Right renal pelvis (tissue), 4 donors: ENCODE measurements around the gene CPED1. TPM values are rescaled to one million over a fixed set of nuclear protein-coding genes. Genes with fewer than 3 reads are reported as not detected.
"Not testable (repeated sequence)": the region's sequence is repeated elsewhere in the genome, so short reads cannot be mapped to it uniquely, and the experiment has no call there.

Experiments used
- DNase-seq, 4 donors: peaks; one replicate each; pipeline ENCODE4 v3.0.0-alpha.2; 2013; ENCODE audit warnings: low read depth in 4 of 4, low spot score in 3 of 4, missing footprints in 1 of 4
- polyA plus RNA-seq, 4 donors: library from polyadenylated mRNA; unstranded; fragments of 120-200 nt; gene quantifications; one replicate each; pipeline ENCODE4 v1.2.1, GENCODE V29; 2013; ENCODE audit not compliant: insufficient read length in 4 of 4

The CPED1 gene
- polyA plus RNA-seq, 4 donors = 30.1 to 48.9 (median 43.6) TPM

- DNase-seq = no peak
Observed at GRCh38 chr7:121167971-121168370, 179.5 kb downstream of the CPED1 start.

GRCh38 chr7:121169469-121169868 lies 181.0 kb downstream of the CPED1 start:
- DNase-seq = no peak

DNA sequence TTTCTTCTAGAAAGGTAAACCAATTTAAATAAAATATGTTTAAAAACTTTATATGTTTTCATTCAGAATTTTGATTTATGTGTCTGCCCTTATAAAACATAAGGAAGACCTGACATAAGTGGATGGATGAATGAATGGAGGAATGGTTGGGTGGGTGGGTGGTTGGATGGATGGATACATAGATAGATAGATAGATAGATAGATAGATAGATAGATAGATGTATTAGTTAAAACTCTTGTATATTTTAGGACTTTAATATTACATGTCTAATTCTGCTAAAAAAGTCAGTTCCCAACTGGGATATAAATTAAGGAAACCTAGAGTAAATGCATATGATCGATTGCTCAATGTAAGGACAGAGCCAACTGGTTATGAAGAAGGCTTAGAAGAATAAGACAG lies 184.0 kb downstream of the CPED1 start:
- DNase-seq = no peak

- DNase-seq = no peak
Observed at GRCh38 chr7:121175826-121176225, 187.3 kb downstream of the CPED1 start.

- no peak for DNase-seq
Observed at GRCh38 chr7:121178452-121178851, 189.9 kb downstream of the CPED1 start.

DNA sequence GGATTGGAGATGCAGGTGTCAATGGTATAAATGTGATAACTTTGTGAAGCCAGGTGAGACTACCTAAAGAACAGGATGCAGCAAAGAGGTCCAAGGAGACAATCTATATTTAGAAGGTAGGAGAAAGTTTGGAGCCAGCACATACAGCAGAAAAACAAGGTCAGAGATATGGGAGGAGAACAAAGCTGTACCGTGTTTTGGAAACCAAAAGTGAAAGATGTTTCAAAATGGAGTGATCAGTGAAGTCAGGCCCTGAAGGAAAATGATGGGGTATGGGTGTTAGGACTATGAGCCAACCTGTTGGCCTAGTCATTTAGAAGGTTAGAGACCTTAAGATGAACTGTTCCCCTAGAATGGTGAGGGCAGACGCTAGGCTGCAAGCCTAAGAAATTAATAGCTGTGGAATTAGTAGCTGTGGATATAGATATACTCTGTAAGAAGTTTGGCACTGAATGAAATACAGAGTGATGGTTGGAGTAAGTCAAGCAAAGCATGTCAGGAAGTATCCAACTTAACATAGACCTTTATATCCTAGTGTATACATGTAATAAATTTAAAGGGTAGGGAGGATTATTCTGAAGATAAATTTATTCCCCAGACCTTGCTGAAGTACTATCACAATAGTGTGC lies 190.5 kb downstream of the CPED1 start:
- no peak for DNase-seq

- no peak for DNase-seq
Observed at GRCh38 chr7:121180436-121181063, 192.0 kb downstream of the CPED1 start.

DNA sequence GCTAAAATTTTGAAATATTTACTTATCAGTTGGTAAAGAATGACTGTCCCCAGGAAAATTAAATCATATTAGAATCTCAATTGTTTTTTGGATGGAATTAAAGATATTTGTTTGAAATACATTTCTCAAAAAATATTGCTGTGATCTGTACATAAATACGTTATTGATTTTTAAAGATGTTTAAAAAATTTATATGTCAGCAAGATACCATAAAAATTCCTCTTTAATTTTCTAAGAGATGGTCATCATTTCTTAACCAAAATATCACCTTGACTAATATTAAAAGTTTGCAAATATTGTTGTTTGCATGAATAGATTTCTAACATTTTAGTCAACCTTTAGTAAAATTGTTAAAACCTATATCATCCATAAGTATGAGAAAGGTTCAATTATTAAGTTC lies 192.8 kb downstream of the CPED1 start:
- no peak for DNase-seq

DNA sequence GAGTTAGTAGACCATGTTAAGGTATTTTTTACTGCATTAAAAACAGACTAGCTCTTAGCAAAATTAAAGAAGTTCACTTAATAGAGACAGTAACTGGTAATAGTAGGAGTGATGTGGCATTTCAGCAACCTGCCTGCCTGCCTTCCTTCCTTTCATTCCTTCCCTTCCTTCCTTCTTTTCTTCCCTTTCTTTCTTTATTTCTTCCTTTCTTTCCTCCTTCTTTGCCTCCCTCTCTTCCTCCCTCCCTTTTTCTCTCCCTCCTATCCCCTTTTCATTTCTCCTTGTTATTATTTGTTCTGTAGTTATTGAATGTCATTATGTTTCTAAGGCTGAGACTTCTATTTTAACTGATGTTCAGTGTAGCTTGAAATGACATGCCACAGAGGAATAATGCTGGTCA lies 193.8 kb downstream of the CPED1 start:
- no peak for DNase-seq

GRCh38 chr7:121182902-121183301 lies 194.4 kb downstream of the CPED1 start:
- DNase-seq = no peak

DNA sequence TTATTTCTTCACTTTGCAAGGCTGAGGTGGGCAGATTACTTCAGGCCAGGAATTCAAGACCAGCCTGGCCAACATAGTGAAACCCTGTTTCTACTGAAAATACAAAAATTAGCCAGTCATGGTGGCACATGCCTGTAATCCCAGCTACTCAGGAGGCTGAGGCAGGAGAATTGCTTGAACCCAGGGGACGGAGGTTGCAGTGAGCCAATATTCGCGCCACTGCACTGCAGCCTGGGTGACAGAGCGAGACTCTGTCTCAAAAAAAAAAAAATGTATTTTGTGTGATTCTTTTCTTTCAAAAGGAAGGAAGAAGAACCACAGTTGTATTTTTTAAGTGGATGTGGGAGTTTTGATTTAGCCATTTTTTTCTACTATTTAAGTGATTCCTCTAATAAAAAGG lies 195.4 kb downstream of the CPED1 start:
- DNase-seq = not testable (repeated sequence)

- DNase-seq = no peak
Observed at GRCh38 chr7:121186746-121187145, 198.2 kb downstream of the CPED1 start.

DNA sequence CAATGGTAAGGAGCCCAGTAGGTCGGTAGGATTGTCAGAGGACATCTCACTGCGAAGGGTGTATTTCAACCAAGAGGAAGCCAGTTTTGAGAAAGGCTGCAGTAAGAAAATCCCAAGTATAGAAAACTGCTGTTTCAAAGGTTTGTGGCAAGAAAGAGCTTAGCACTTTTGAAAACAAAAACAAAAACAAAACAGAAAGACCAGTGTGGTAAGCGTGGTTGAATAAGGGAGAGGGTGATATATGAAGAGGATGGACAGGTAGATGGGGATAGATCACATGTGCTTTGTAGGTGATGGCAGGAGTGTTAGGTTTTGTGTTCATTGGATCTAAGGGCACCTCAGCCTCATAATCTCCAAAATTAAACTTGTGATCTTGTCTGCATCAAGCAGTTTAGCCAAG lies 198.7 kb downstream of the CPED1 start:
- DNase-seq = no peak

DNA sequence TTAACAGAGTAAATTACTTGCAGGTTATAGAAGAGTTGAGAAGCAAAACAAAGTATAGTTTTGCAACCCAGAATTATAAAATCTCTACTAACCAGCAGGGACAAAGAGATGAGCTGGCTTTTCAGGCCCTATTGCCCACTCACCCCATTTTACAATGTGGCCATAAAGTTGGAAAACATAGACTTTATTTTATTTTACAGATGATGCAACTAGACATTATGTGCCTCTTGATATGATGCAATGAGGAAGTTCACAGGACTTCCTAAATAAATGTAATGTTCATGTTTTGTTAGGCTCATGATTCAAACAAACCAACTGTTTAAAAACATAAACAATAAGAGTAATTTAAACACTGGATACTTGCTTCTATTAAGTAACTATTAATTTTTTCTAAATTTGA lies 199.2 kb downstream of the CPED1 start:
- DNase-seq = no peak

DNA sequence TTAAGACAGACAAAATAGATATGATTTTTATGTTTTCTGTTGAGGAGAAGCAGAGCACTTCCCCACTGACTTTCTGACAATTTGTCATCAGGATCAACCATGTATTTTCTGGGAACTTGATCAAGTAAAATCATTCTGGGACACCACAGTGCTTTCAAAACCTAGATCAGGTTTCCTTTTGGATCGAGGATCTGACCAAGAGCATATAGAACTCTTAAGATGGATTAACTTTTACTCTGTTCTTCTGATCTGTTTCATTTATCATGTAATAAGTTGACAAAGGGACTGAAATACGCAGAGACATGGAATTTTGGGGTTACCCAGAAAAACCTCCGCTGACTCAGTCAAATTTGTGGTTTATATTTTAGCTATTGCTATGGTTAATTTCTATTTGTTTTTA lies 204.3 kb downstream of the CPED1 start:
- DNase-seq = no peak

- DNase-seq = no peak
Observed at GRCh38 chr7:121195010-121195409, 206.5 kb downstream of the CPED1 start.

- peak in 1 of 4 donors; percentile 19 for DNase-seq
Observed at GRCh38 chr7:121195874-121196273, 207.4 kb downstream of the CPED1 start.

GRCh38 chr7:121196286-121196685 lies 207.8 kb downstream of the CPED1 start:
- DNase-seq = peak in 1 of 4 donors; percentile 10

GRCh38 chr7:121197455-121197854 lies 208.9 kb downstream of the CPED1 start:
- DNase-seq = no peak

GRCh38 chr7:121198502-121198901 lies 210.0 kb downstream of the CPED1 start:
- no peak for DNase-seq

DNA sequence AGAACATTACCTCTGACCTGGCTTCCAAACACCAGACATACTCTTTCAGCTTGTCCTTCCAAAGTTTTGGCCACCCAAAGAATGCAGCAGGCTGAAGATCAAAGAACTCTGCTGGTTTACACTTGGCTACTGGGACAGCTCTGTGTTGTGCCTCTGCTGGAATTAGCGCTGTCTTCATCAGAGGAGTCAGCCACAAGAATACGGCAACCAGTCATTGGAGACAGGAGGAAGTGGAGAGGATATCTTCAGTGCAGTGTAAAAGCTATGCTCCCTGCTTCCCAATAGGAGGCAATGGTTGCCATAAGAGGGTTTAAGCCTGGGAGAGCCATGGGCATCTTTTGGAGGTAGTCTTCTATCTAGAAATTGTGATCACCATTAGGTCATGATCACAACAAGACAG lies 213.6 kb downstream of the CPED1 start:
- no peak for DNase-seq

DNA sequence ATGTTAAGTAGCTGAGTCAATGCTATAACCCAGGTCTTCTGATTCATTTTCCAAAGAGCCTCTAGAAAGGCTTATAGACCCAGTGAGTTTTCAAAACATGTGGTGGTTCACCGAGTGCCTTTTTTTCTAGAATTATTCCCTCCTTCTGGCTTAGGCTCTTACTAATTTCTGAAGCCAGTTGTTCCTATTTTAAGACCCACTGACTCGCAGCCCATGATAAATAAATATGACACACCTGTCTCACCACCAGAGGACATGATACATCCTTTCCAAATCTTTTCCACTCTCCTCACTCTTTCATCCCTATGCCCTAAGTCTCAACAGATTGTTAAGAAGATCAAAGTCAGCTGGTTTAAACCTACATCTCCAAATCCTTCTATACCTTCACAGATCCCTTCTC lies 214.3 kb downstream of the CPED1 start:
- DNase-seq = no peak

DNA sequence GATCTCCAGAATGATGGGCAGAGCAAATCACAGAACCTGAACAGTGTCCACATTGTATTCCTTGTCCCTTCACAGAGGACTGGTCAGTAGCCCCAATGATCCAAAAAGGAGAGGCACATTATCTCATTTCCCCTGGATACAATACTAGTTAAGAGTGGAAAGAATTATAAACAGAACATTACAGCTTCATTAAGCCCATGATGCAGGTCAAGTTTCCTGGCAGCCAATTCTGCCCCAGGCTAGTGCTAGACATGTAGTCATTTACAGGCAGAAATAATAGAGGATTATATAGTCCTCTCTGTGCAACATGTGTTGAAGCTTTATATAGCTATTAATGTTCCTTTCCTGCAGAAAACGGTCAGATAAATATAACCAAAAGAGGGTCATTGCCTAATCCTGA lies 216.0 kb downstream of the CPED1 start:
- DNase-seq = peak in 1 of 4 donors; percentile 5
